Right lobe of liver (tissue), 4 donors: Measurements from ENCODE around the gene BCL11B.

Experiments used
- POLR2A ChIP-seq: fragments of 450-650 bp; IDR thresholded peaks from one replicate; pipeline ENCODE4 v1.6.1; 2017; ENCODE audit warnings: antibody characterized with exemption, mild to moderate bottlenecking
- TF ChIP-seq, protein P1 (sequence below), 4 donors: fragments of 200-600 bp in 3 of 4; fragments of 450-650 bp in 1 of 4; IDR thresholded peaks; one replicate each; pipeline versions ENCODE4 v1.5.1 to v1.8.0; 2016 to 2022; ENCODE audit warnings: antibody characterized with exemption in 4 of 4, mild to moderate bottlenecking in 2 of 4
- donor health status: DM: no; HTN: no; CAD: no.
- donor health status: DM: no; HTN: no; CAD: no.
- donor health status: DM: no; HTN: yes; CAD: no.

DNA sequence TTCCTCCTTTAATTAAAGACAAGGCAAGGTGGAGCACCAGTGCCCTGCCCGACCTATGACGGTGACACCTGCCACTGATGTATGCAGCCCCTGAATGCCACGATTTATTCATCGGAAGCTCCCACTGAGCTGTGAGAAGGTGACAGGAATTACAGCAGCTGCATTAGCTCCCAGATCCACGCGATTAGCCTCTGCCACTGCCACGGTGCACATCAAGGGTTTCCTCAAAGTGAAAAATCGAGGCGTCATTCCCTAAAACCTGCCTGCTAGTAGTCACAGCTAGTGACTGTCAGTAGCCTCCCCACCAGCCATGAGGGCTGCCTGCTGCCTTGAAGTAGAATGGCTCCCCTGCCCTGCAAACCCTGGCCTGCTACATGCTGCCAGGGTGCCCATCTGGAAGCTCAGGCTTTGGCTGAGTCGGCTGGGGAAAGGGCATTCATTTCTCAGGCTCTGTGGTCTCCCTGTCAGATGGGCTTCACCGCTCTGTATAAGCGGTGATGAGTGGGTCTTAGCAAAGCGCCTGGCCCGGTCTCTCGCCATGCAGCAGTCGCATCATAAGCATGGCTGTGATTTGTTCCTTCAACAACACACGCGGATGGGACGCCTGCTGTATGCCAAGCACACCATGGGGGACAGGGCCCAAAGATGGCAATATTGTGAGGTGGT lies 8.2 kb upstream of the BCL11B start:
- TF ChIP-seq, protein P1, sequence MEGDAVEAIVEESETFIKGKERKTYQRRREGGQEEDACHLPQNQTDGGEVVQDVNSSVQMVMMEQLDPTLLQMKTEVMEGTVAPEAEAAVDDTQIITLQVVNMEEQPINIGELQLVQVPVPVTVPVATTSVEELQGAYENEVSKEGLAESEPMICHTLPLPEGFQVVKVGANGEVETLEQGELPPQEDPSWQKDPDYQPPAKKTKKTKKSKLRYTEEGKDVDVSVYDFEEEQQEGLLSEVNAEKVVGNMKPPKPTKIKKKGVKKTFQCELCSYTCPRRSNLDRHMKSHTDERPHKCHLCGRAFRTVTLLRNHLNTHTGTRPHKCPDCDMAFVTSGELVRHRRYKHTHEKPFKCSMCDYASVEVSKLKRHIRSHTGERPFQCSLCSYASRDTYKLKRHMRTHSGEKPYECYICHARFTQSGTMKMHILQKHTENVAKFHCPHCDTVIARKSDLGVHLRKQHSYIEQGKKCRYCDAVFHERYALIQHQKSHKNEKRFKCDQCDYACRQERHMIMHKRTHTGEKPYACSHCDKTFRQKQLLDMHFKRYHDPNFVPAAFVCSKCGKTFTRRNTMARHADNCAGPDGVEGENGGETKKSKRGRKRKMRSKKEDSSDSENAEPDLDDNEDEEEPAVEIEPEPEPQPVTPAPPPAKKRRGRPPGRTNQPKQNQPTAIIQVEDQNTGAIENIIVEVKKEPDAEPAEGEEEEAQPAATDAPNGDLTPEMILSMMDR (IDR thresholded peaks at IDR 0.05): no peak
- no peak for TF ChIP-seq POLR2A
